ENCODE results near the gene BOC. TPM values are rescaled to one million over a fixed set of nuclear protein-coding genes. Genes with fewer than 3 reads are reported as not detected.

BOC gene
- total and polyA plus RNA-seq, 4 donors: 2.9 to 21.9 (median 6.4) TPM

DNA sequence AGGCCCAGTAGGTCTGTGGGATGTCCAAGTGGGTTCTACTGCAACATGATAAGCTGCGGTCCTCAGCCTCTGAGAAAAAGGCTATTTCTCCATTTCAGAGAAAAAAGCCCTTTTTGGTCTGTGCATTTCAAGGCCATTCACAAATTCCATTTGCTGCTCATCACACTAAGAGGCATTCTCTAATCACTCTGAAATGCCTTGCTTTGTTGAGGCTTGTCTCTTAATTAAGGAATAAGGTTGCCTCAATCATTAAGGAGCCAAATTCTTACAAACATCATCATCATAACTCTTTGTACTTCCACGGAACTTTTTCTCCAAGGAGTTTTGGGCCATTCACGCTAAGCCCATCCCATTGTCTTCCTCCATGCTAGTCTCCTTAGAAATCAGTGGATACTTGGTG lies 74.4 kb downstream of the BOC start:
- WGBS, 2 donors: 91 to 93% methylated on average over 3 of the region's 3 CpGs

DNA sequence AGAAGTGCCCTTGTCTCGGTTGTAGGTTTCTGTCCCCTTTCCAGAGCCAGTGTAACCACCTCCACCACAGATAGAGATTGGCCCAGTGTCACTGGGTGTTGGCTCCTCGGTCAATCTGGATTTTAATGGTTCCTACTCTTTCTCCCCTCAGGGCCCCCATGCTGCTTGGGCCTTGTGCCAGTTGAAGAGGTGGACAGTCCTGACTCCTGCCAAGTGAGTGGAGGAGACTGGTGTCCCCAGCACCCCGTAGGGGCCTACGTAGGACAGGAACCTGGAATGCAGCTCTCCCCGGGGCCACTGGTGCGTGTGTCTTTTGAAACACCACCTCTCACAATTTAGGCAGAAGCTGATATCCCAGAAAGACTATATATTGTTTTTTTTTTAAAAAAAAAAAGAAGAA lies 75.2 kb downstream of the BOC start:
- DNase-seq (no peak), ATAC-seq (ENCODE audit: insufficient read depth, low FRiP score) (no peak)
- TF ChIP-seq, protein P1, sequence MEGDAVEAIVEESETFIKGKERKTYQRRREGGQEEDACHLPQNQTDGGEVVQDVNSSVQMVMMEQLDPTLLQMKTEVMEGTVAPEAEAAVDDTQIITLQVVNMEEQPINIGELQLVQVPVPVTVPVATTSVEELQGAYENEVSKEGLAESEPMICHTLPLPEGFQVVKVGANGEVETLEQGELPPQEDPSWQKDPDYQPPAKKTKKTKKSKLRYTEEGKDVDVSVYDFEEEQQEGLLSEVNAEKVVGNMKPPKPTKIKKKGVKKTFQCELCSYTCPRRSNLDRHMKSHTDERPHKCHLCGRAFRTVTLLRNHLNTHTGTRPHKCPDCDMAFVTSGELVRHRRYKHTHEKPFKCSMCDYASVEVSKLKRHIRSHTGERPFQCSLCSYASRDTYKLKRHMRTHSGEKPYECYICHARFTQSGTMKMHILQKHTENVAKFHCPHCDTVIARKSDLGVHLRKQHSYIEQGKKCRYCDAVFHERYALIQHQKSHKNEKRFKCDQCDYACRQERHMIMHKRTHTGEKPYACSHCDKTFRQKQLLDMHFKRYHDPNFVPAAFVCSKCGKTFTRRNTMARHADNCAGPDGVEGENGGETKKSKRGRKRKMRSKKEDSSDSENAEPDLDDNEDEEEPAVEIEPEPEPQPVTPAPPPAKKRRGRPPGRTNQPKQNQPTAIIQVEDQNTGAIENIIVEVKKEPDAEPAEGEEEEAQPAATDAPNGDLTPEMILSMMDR (IDR thresholded peaks at IDR 0.05; ENCODE audit: control extremely low read depth, extremely low read depth): no peak
- peaks cover 0 to 15% (median 0%) of the 10 kb centered on the region in 5 donors for H3K4me1 ChIP-seq (ENCODE audit: control insufficient read depth in 5 of 5, insufficient read depth in 5 of 5, low read length in 5 of 5)
- H3K4me3 ChIP-seq: no peak overlapping the region
- peaks cover 0 to 14% (median 6%) of the 10 kb centered on the region in 4 donors for H3K36me3 ChIP-seq (ENCODE audit: control insufficient read depth in 4 of 4, insufficient read depth in 4 of 4, low read length in 4 of 4)
- no peaks in the 10 kb centered on the region for H3K9me3 ChIP-seq (ENCODE audit: control insufficient read depth in 4 of 4, insufficient read depth in 3 of 4, low read length in 3 of 4)
- H3K27me3 ChIP-seq (ENCODE audit: control insufficient read depth in 3 of 3, insufficient read depth in 3 of 3, low read length in 2 of 3): no peaks in the 10 kb centered on the region
- no peak overlapping the region for H3K9ac ChIP-seq (ENCODE audit: insufficient read depth in 1 of 2, low read length in 2 of 2)
- H3K27ac ChIP-seq (ENCODE audit: low read depth in 1 of 2, low read length in 1 of 2): no peak overlapping the region
- WGBS, 2 donors: 90 to 92% methylated on average over 6 of the region's 6 CpGs

More for the DNA sequence above, 74.4 kb downstream of the BOC start:
- TF ChIP-seq, protein P1 (IDR thresholded peaks at IDR 0.05; ENCODE audit: control extremely low read depth, extremely low read depth): no peak
- ATAC-seq (ENCODE audit: insufficient read depth, low FRiP score) (no peak), DNase-seq (no peak)
- Histone ChIP-seq H3K27me3 (ENCODE audit: control insufficient read depth in 3 of 3, insufficient read depth in 3 of 3, low read length in 2 of 3) (no peaks in the 10 kb centered on the region), H3K36me3 (ENCODE audit: control insufficient read depth in 4 of 4, insufficient read depth in 4 of 4, low read length in 4 of 4) (peaks cover 0 to 19% (median 9%) of the 10 kb centered on the region in 4 donors), H3K4me1 (ENCODE audit: control insufficient read depth in 5 of 5, insufficient read depth in 5 of 5, low read length in 5 of 5) (peaks cover 0 to 8% (median 0%) of the 10 kb centered on the region in 5 donors), H3K27ac (ENCODE audit: low read depth in 1 of 2, low read length in 1 of 2) (no peak overlapping the region), H3K9me3 (ENCODE audit: control insufficient read depth in 4 of 4, insufficient read depth in 3 of 4, low read length in 3 of 4) (no peaks in the 10 kb centered on the region), H3K9ac (ENCODE audit: insufficient read depth in 1 of 2, low read length in 2 of 2) (no peak overlapping the region), H3K4me3 (no peak overlapping the region)

DNA sequence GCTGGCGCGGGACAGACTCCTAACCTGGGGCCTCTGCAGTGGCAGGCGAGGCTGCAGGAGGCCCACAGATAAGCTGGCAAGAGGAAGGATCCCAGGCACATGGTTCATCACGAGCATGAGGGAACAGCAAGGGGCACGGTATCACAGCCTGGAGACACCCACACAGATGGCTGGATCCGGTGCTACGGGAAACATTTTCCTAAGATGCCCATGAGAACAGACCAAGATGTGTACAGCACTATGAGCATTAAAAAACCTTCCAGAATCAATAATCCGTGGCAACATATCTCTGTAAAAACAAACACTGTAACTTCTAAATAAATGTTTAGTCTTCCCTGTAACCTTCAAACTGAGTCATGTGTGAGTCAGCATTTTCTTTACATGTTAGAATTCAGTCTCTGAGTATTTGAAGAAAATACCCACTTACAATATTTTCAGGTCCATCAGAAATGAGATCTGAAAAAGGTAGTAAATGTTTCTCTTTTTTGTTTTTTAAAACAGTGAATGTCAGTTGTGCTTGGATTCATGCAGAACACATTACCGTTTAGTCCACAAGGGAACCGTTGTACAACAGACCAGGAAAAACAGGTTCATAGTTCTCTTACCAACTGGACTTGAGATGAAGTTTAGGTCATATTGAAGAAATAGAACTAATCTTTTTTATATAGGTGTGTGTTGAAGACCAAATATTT lies 75.9 kb downstream of the BOC start:
- WGBS, 2 donors: 78 to 84% methylated on average over 10 of the region's 10 CpGs
- Histone ChIP-seq H3K27me3 (ENCODE audit: control insufficient read depth in 3 of 3, insufficient read depth in 3 of 3, low read length in 2 of 3) (no peaks in the 10 kb centered on the region), H3K9me3 (ENCODE audit: control insufficient read depth in 4 of 4, insufficient read depth in 3 of 4, low read length in 3 of 4) (no peaks in the 10 kb centered on the region), H3K36me3 (ENCODE audit: control insufficient read depth in 4 of 4, insufficient read depth in 4 of 4, low read length in 4 of 4) (peaks cover 0 to 14% (median 4%) of the 10 kb centered on the region in 4 donors), H3K4me1 (ENCODE audit: control insufficient read depth in 5 of 5, insufficient read depth in 5 of 5, low read length in 5 of 5) (peaks cover 0 to 21% (median 0%) of the 10 kb centered on the region in 5 donors), H3K4me3 (no peak overlapping the region), H3K27ac (ENCODE audit: low read depth in 1 of 2, low read length in 1 of 2) (peak overlapping the region in 1 of 2 donors; percentile 46), H3K9ac (ENCODE audit: insufficient read depth in 1 of 2, low read length in 2 of 2) (no peak overlapping the region)
- ATAC-seq (ENCODE audit: insufficient read depth, low FRiP score) (no peak), DNase-seq (no peak)
- TF ChIP-seq, protein P1 (IDR thresholded peaks at IDR 0.05; ENCODE audit: control extremely low read depth, extremely low read depth): no peak

Data from lung (tissue), 12 donors.